HS-5 (cell line): ENCODE results near the gene C5orf15.

Experiments
- DNase-seq: peaks from one replicate; pipeline ENCODE4 v3.0.0-alpha.2; 2012; ENCODE audit warnings: low read depth

The C5orf15 gene

GRCh38 chr5:133968204-133968980 is at the start of gene C5orf15:
Gene C5orf15 (minus strand): TSS chr5:133968625. CDS start chr5:133968584, 41 bp downstream.
- peak; percentile 89 for DNase-seq

GRCh38 chr5:134008266-134008749 is 39.9 kb upstream of the C5orf15 start:
- no peak for DNase-seq

DNA sequence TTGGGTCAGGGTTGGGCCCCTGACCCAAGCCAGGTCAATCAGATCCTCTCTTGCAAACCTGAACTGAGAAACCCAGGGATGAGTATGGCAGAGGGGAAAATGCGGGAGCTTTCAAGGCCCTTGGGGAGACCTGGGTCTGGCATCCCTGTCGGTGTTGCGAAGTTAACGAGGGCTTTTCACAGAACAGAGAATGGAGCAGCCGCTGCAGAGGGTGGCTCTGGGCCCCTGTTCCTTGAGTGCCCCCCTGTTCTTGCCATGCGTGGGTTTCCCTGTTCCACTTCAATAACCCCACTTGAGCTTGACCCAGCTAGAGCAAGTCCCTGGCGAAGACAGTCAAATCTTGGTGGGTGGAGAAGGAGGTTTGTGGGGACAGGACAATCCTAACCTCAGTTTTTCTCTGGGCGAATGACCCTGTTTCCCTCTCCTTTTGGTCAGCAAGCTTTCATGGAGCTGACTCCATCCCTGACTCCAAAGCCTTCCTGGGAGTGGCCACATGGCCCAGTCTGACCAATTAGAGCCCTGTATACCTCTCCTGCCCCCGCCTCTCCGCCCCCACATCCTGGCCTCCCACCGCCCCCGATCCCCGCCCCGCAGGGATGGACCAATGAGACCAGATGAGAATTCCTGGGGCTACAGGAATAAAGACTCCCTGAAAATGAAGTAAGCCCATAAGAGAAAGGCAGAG is 39.3 kb upstream of the C5orf15 start:
- no peak for DNase-seq

DNA sequence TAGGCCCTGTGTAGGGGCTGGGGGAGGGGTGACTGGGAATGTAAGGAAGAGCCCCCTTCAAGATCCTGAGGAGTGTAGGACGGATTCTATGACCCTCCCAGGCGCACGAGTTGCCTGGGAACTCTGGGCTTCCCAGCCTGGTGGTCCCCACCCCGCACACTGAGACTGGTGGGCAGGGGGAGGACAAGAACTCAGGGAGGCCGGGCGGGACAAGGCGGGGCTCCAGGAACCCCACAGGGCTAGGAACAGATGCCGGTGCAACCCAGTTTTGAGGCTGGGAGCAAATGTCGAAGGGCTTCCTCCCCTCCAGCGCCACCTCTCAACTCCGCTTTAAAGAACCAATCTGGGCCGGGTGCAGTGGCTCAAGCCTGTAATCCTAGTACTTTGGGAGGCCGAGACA is 37.7 kb upstream of the C5orf15 start:
- DNase-seq: no peak

DNA sequence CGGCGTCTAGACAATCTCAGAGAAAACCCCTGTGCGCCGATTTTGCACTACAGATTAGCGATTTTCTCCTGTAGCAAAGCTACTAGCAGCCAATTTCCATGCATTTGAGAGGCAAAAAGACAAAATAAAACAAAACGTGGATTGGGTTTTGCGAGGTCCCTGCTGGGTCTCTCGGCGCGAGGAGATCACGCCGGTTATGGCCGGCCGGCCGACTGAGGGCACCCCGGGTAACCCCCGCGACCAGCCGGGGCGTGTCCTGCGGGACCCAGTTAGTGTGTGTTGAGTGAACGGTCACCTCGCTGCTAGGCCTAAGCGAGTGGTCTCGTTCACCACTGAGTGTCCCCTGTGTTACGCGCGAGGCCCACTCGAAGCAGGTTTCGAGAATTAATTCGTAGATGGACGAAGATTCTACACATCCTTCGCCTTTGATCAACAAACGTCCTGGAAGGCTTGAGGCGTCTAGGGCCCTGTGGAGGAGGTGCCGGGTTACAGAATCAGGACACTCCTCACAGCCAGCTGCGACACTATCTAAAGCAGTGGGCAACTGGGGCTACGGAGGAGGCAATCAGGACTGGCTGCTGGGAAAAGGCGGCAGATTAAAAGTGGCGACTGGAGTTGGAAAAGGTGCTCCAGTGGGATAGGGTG is 37.1 kb upstream of the C5orf15 start:
- DNase-seq: no peak

DNA sequence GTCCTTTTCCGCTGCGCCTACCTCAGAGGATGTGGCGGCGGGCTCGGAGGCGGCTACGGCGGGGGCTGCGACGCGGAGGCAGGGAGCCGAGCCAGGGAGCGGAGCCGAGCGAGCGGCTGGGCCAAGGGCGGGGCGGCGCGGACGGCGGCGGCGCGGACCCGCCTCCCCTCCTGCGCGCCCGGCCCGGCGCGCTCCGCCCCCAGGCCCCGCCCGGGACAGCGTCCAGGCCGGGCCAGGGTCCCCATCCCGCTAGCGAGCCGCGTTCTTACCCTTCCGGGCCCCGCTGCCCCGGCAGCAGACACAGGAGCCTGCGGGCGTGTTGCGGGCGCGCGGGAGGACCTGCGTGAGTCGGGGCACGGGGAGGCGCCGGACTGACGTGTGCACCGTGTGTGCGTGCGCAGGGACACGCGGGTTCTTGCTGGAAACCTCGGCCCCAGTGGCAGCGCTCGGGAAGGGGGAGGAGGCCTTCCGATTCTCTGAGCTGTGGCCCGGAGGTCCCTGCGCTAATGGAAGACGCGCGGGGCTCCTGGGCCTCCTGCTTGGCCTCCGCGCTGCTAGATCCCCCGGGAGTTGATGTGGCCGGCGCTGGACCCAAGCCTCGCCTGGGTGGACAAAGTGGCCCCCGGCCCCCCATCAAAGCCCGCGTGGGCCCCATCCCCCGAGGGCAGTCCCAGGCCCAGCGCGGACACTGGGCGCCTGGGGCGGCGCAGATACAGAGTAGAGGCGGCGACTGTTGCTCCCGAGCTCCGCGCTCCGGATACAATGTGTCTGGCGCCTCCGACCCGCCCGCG is 36.4 kb upstream of the C5orf15 start, which contains the start of gene VDAC1:
TSS of gene VDAC1 (minus strand) at position 350 of the 791 bp plus-strand sequence. CDS start 11,963 bp downstream, outside the sequence.
- peak; percentile 73 for DNase-seq

DNA sequence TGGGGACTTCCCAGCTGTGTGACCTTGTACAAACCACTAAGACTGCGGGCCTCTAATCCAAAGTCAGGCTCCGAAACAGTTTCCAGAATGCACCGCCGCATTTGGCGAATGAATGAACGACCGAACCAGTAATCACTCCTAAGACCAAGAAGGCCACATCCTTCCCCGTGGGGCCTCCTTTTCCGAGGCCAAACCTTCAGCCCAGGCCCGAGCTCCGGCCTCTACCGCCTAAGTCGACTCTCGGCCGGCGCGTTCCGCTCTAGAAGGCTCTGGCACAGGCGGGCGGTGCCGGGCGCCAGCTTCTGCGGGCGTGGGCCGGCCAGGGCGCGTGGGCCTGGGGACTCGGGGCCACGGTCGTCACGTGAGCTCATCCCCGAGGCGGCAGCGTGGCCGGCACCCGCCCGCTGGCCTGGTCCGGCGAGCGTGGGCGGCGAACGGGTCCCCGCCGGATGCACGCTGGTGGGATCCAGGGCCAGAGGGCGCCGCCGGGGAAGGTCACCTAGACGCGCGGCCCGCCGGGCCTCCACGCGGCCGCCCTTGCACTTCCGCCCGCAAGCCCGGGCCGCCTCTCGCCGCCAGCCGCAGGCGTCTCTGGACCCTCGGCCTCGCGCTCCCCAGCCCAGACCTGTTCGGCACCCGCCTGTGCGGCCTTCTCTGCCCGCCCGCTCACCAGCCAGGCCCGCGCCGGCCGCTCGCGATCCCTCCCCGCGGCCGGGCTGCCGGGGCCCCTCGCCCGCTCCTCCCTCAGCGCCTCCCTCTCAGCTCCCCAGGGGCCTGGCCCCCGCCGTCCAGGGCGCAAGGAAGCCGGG is 35.6 kb upstream of the C5orf15 start:
- no peak for DNase-seq

- no peak for DNase-seq
Observed at GRCh38 chr5:134003064-134003816, 34.8 kb upstream of the C5orf15 start.

GRCh38 chr5:134001938-134002731 is 33.7 kb upstream of the C5orf15 start:
- DNase-seq: no peak

DNA sequence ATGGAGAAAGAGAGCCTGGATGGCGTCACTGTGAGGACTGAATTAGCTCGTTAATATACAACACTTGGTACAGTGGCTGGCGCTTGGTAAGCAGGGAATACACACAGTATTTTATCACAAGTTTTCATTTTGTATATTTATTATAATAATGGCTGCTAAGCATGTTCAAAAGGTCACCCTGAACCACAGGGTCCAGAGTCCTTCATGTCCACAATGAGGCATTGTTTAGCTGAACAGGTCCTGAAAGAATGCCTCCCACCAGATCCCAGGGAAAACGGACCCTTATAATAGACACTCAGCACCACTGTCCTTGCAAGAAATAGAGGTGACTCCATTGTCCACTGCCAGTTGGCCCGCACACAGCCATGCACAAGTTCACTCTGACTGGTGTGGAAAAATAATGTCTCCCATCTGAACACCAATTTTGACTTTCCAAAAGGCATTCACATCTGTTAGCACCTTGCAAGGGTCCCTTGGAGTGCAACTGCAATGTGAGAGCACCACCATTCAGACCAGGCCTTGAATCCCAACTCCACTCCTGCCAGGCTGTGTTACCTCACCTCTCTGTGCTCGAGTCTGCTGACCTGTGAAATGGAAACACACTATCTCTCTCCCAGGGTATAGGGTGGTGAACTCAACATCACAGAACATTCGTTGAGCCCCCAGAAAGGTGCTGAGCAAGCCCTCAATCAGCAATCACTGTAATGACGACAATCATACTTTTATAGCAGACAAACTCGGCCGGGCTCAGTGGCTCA is 32.5 kb upstream of the C5orf15 start:
- no peak for DNase-seq

- DNase-seq: no peak
Observed at GRCh38 chr5:134000091-134000511, 31.7 kb upstream of the C5orf15 start.

GRCh38 chr5:133998807-133999206 is 30.4 kb upstream of the C5orf15 start:
- DNase-seq: no peak

DNA sequence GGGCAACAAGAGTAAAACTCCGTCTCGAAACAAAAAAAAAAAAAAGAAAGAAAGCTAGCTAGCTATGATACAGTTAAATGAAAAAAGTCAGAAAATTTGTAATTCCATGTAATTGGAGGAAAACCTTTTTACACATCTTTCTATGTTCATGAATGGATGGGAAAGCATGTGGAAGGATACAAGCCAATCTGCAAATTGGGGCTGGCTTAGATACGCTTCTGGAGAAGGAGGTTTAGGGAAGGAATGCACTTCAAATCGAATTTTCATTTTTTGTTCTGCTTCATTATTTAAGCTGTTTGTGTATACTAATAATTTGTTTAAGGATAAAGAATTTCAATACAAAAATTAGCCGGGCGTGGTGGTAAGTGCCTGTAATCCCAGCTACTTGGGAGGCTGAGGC is 29.6 kb upstream of the C5orf15 start:
- DNase-seq: no peak

- no peak for DNase-seq
Observed at GRCh38 chr5:133996683-133997252, 28.3 kb upstream of the C5orf15 start.

DNA sequence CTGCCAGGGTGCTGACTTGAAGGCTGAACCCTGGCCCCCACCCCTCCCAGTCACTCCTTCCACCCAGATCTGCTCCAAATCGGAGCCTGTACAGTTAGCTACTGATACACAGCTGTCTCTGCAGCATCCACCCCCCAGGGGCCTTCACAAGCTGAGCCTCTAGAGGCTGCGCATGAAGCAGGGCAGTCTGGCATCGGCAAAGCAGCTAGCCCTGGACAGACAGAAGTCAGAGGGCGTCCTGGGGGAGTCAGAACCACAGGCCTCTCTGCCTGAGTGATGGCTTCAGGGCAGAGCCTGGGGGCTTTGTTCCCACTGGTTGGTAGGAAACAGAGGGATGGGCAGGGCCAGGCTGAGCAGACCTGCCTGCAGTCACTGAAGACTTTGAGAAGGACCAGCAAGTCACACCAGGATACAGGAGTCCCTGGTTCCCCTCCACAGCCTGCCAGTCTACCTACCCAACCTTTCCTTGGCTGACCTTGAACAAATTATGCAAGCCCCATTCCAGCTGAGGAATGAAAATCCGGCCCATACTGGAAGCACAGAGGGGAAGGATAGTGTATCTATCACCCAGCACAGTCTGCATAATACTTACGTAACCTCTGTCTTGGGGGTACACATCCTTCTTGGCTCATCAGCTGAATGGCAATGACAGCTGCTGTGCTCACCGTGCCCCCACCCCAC is 27.6 kb upstream of the C5orf15 start:
- no peak for DNase-seq

DNA sequence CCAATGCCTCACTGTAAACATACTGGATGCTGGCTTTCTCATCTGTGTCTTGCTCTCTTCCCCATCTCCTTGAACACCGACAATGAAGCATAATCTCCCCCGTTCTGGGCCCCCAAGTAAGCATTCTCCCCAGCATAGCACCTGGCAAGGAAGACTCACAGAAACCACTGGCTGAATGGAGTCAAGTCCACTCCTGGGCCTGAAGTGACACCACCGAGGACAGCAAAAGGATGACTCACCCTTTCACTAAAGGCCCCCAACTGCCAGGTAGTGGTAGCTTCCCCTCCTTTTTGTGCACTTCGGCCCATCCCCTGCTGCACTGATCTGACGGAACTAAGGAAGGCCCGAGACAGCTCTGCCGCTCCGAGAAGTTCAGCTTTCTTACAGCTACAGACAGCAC is 26.9 kb upstream of the C5orf15 start:
- no peak for DNase-seq

GRCh38 chr5:133994990-133995333 is 26.5 kb upstream of the C5orf15 start:
- no peak for DNase-seq
